Natural killer cell (primary cell): ENCODE results near the gene VAMP1. TPM values are rescaled to one million over a fixed set of nuclear protein-coding genes. Genes with fewer than 3 reads are reported as not detected.

Experiments used
- ATAC-seq, 3 donors: fragments of 150-1000 bp in 2 of 3; fragments of 200-7000 bp in 1 of 3; cut with Tn5 transposase; 1 replicate in 1 of 3; 2 replicates in 2 of 3; pipeline ENCODE4 v1.10.0; 2021; ENCODE audit warnings: mild to moderate bottlenecking in 2 of 3, moderate library complexity in 2 of 3
- DNase-seq, 2 donors: peaks; one replicate each; pipeline versions ENCODE4 v3.0.0 to v3.0.0-alpha.2; 2013 to 2021; ENCODE audit warnings: mixed read lengths in 1 of 2
- H3K27ac ChIP-seq: one replicate; pipeline ENCODE4 v1.5.1; 2013; ENCODE audit warnings: mild to moderate bottlenecking, low read length
- H3K27me3 ChIP-seq: one replicate; pipeline ENCODE4 v1.6.1; 2013; ENCODE audit warnings: low read length; ENCODE audit not compliant: control insufficient read depth, insufficient read depth
- H3K36me3 ChIP-seq: one replicate; pipeline ENCODE4 v1.6.1; 2013; ENCODE audit warnings: low read length; ENCODE audit not compliant: control insufficient read depth, insufficient read depth
- H3K4me1 ChIP-seq: one replicate; pipeline ENCODE4 v1.6.1; 2013; ENCODE audit warnings: low read length; ENCODE audit not compliant: control insufficient read depth, insufficient read depth
- H3K4me3 ChIP-seq: one replicate; pipeline ENCODE4 v1.5.1; 2013; ENCODE audit warnings: low read length
- H3K9me3 ChIP-seq: one replicate; pipeline ENCODE4 v1.6.1; 2013; ENCODE audit warnings: low read length; ENCODE audit not compliant: control insufficient read depth, insufficient read depth
- H3K27ac Mint-ChIP-seq, 2 donors: one replicate each; pipeline ENCODE4 v1.8.0; 2022; ENCODE audit warnings: mild to moderate bottlenecking in 2 of 2, mixed read lengths in 2 of 2, moderate library complexity in 1 of 2
- H3K27me3 Mint-ChIP-seq, 2 donors: one replicate each; pipeline ENCODE4 v1.8.0; 2022; ENCODE audit warnings: low read depth in 2 of 2, mixed read lengths in 2 of 2
- H3K36me3 Mint-ChIP-seq: one replicate; pipeline ENCODE4 v1.8.0; 2022; ENCODE audit warnings: mixed read lengths
- H3K4me1 Mint-ChIP-seq, 2 donors: one replicate each; pipeline ENCODE4 v1.8.0; 2022; ENCODE audit warnings: mixed read lengths in 2 of 2
- H3K4me3 Mint-ChIP-seq: one replicate; pipeline ENCODE4 v1.8.0; 2022; ENCODE audit warnings: mild to moderate bottlenecking, moderate library complexity, mixed read lengths
- H3K9me3 Mint-ChIP-seq, 2 donors: one replicate each; pipeline ENCODE4 v1.8.0; 2022; ENCODE audit warnings: mixed read lengths in 2 of 2
- WGBS: methylation state at CpG from one replicate; pipeline ENCODE4 v1.1.7; 2013; ENCODE audit warnings: missing lambda C conversion rate; ENCODE audit not compliant: insufficient coverage; 5-methylcytosine and 5-hydroxymethylcytosine counted together
- intact Hi-C: fragments of 100-400 bp; cut with micrococcal nuclease; formaldehyde crosslinking; loops from one replicate; pipeline ENCODE4 v1.14.2; 2022
- total RNA-seq, 4 donors: library from RNA; stranded (reverse); fragments of 120-200 nt in 1 of 4; gene quantifications; one replicate each; pipeline versions ENCODE4 v1.2.3 to v1.2.4, GENCODE V29; 2013 to 2022
- TF ChIP-seq, protein P1 (sequence below): fragments of 200-600 bp; IDR thresholded peaks from one replicate; pipeline ENCODE4 v1.8.0; 2022; ENCODE audit warnings: antibody characterized with exemption

Gene VAMP1
- total RNA-seq, 3 donors from 2014 or later (not counting 1 experiment from before 2014, with no cell fraction given), result 81.0 to 84.3 (median 83.8) TPM

DNA sequence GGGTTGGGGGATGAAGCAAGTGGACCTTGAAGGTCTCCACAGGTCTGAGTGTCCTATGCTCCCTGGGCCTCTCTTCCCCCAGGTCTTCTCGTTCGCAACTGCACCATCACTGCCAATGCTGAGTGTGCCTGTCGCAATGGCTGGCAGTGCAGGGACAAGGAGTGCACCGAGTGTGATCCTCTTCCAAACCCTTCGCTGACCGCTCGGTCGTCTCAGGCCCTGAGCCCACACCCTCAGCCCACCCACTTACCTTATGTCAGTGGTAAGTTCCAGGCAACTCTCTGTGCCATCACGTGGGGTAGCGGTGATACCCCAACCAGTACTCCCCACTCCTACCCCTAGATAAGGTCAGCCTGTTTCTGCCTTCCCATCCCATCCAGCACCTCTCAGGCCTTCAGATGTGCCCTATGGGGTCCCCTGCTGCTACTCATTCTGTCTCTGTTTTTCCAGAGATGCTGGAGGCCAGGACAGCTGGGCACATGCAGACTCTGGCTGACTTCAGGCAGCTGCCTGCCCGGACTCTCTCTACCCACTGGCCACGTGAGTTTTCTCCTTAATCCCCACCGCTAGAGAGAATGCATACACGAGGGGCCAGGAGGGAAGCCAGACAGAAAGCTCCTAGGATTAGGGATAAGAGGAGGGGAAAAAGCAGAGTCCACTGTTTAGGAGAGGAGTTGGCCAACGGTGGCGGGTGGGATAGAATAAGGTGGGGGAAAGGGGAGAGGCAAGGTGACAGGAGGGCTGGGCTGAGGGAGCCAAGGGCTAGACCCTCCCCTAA is 20.2 kb downstream of the VAMP1 start:
- intact Hi-C loops, result loop anchor here (5.0 kb wide), 1 partner anchor 42 kb away; the partner anchor contains the start of genes MRPL51 and NCAPD2
- no peaks in the 10 kb centered on the region for H3K9me3 ChIP-seq
- DNase-seq (no peak), ATAC-seq (no peak)
- no peaks in the 10 kb centered on the region for H3K27me3 ChIP-seq
- H3K36me3 ChIP-seq, result peaks cover 22% of the 10 kb centered on the region
- H3K4me3 ChIP-seq, result no peak overlapping the region
- peak overlapping the region; percentile 100 for H3K27ac Mint-ChIP-seq
- H3K9me3 Mint-ChIP-seq, result no peaks in the 10 kb centered on the region
- no peaks in the 10 kb centered on the region for H3K27me3 Mint-ChIP-seq
- H3K4me1 ChIP-seq, result peaks cover 58% of the 10 kb centered on the region
- 93% methylated on average over 16 of the region's 16 CpGs for WGBS
- peak overlapping the region; percentile 98 for H3K27ac ChIP-seq
- H3K4me1 Mint-ChIP-seq, result peaks cover 33 to 49% of the 10 kb centered on the region in 2 donors
- H3K36me3 Mint-ChIP-seq, result no peaks in the 10 kb centered on the region
- TF ChIP-seq, protein P1, sequence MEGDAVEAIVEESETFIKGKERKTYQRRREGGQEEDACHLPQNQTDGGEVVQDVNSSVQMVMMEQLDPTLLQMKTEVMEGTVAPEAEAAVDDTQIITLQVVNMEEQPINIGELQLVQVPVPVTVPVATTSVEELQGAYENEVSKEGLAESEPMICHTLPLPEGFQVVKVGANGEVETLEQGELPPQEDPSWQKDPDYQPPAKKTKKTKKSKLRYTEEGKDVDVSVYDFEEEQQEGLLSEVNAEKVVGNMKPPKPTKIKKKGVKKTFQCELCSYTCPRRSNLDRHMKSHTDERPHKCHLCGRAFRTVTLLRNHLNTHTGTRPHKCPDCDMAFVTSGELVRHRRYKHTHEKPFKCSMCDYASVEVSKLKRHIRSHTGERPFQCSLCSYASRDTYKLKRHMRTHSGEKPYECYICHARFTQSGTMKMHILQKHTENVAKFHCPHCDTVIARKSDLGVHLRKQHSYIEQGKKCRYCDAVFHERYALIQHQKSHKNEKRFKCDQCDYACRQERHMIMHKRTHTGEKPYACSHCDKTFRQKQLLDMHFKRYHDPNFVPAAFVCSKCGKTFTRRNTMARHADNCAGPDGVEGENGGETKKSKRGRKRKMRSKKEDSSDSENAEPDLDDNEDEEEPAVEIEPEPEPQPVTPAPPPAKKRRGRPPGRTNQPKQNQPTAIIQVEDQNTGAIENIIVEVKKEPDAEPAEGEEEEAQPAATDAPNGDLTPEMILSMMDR, result no peak
- peak overlapping the region; percentile 100 for H3K4me3 Mint-ChIP-seq

DNA sequence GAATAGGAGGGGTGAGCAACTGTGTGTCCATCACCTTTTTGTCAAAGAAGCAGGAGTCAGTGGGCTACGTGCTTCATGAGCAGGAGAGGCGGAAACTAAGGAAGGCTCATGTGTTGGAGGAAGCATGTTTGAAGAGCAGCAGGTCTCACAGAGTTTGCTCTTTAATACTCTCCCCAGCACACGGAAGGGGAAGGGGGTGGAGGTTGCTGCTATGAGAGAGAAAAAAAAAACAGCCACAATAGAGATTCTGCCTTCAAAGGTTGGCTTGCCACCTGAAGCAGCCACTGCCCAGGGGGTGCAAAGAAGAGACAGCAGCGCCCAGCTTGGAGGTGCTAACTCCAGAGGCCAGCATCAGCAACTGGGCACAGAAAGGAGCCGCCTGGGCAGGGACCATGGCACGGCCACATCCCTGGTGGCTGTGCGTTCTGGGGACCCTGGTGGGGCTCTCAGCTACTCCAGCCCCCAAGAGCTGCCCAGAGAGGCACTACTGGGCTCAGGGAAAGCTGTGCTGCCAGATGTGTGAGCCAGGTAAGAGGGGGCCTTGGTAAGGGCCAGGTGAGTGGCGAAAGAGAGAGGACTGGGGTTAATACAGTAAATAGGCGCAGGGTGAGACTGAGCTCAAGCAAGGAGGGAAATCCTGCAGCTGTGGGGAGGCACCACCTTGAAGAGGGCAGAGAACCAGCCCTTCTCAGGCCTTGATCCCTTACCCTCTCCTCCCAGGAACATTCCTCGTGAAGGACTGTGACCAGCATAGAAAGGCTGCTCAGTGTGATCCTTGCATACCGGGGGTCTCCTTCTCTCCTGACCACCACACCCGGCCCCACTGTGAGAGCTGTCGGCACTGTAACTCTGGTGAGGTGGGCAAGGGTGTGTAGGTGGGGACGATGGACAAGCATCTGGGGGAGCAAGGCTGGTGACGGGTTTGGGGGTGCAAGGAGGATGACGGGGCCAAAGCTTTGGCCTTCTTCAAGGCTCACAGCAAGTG is 25.5 kb downstream of the VAMP1 start, which contains the start of gene CD27:
TSS of gene CD27 (plus strand) at position 252 of the 985 bp plus-strand sequence. CDS start at position 393, 141 bp downstream.
- ATAC-seq (peak in 2 of 3 donors; percentile 52 to 53), DNase-seq (peak in 1 of 2 donors; percentile 80)
- Mint-ChIP-seq H3K4me1 (peaks cover 9 to 28% of the 10 kb centered on the region in 2 donors), H3K9me3 (no peaks in the 10 kb centered on the region), H3K36me3 (no peaks in the 10 kb centered on the region), H3K27me3 (no peaks in the 10 kb centered on the region), H3K4me3 (peak within 1 kb of the TSS; percentile 71), H3K27ac (peak within 1 kb of the TSS; percentile 21 to 79)
- TF ChIP-seq, protein P1, result no peak
- WGBS, result 65% methylated on average over 15 of the region's 16 CpGs
- peak within 1 kb of the TSS; percentile 61 for H3K27ac ChIP-seq
- no peaks in the 10 kb centered on the region for H3K9me3 ChIP-seq
- H3K4me3 ChIP-seq, result peak within 1 kb of the TSS; percentile 35
- H3K36me3 ChIP-seq, result no peaks in the 10 kb centered on the region
- intact Hi-C loops, result no loop called here
- no peaks in the 10 kb centered on the region for H3K27me3 ChIP-seq
- H3K4me1 ChIP-seq, result peaks cover 46% of the 10 kb centered on the region

DNA sequence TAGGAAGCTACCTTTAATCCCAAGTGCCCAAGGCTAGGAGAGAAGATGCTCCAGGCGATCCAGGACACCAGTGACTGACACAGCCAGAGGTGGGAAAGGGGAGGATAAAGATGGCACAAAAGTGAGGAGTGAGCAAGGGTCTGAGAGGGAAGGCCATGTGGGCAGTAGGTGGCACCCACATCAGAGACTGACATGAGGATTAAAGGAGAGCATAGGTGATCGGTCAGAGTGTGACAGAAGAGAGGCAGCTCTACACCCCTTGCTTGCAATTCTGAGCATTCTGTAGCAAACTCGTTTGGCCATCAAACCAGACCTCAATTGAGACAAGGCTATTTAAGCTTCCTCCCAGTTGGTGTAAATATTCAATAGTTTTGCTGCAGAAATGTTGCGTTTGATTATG is 26.4 kb downstream of the VAMP1 start:
- TF ChIP-seq, protein P1, result no peak
- H3K9me3 Mint-ChIP-seq, result no peaks in the 10 kb centered on the region
- Histone ChIP-seq H3K9me3 (no peaks in the 10 kb centered on the region), H3K4me1 (peaks cover 46% of the 10 kb centered on the region), H3K27me3 (no peaks in the 10 kb centered on the region), H3K36me3 (no peaks in the 10 kb centered on the region), H3K27ac (peak overlapping the region; percentile 61), H3K4me3 (no peak overlapping the region)
- intact Hi-C loops, result no loop called here
- H3K36me3 Mint-ChIP-seq, result no peaks in the 10 kb centered on the region
- H3K4me1 Mint-ChIP-seq, result peaks cover 9 to 28% of the 10 kb centered on the region in 2 donors
- no peaks in the 10 kb centered on the region for H3K27me3 Mint-ChIP-seq
- H3K4me3 Mint-ChIP-seq, result peak overlapping the region; percentile 11
- no peak for ATAC-seq
- DNase-seq, result no peak
- H3K27ac Mint-ChIP-seq, result peak overlapping the region in 1 of 2 donors; percentile 79
- WGBS, result 38% methylated on average over 3 of the region's 4 CpGs
